ENCODE measurements around the gene SLC1A2.

SLC1A2 gene

GRCh38 chr11:35246745-35247144, 172.6 kb downstream of the SLC1A2 start:
- Histone ChIP-seq H3K36me3 (ENCODE audit: insufficient read depth, low read length) (no peaks in the 10 kb centered on the region), H4K20me1 (ENCODE audit: insufficient read depth, low read length, poor library complexity, severe bottlenecking) (no peaks in the 10 kb centered on the region), H3K4me2 (ENCODE audit: low read depth, low read length, poor library complexity, severe bottlenecking) (no peak overlapping the region), H3K27me3 (ENCODE audit: insufficient read depth, low read length, poor library complexity, severe bottlenecking) (no peaks in the 10 kb centered on the region), H3K9me2 (replicated peaks; ENCODE audit: low read depth, low read length) (no peaks in the 10 kb centered on the region), H3F3A (ENCODE audit: low read depth) (peaks cover 3% of the 10 kb centered on the region; the same call in 1 of the 2 replicates), H3K79me2 (ENCODE audit: insufficient read depth, low read length) (no peaks in the 10 kb centered on the region), H3K4me3 (ENCODE audit: low read length, poor library complexity, severe bottlenecking) (no peak overlapping the region), H3K9me3 (ENCODE audit: insufficient read depth, low read depth, low read length) (no peaks in the 10 kb centered on the region), H3K4me1 (ENCODE audit: insufficient read depth, low read length, poor library complexity, severe bottlenecking) (peaks cover 12% of the 10 kb centered on the region), H3K9ac (ENCODE audit: low read depth, low read length, poor library complexity, severe bottlenecking) (no peak overlapping the region), H2AFZ (ENCODE audit: low read length) (no peak overlapping the region)
- TF ChIP-seq EZH2phosphoT487 (IDR thresholded peaks at IDR 0.05; ENCODE audit: borderline replicate concordance) = no peak
- no peak for TF ChIP-seq CTCF (conservative IDR thresholded peaks at IDR 0.05; ENCODE audit: low read length)

- Histone ChIP-seq H3K27me3 (ENCODE audit: insufficient read depth, low read length, poor library complexity, severe bottlenecking) (no peaks in the 10 kb centered on the region), H2AFZ (ENCODE audit: low read length) (no peak overlapping the region), H3K36me3 (ENCODE audit: insufficient read depth, low read length) (no peaks in the 10 kb centered on the region), H3K79me2 (ENCODE audit: insufficient read depth, low read length) (no peaks in the 10 kb centered on the region), H3F3A (ENCODE audit: low read depth) (peaks cover 3% of the 10 kb centered on the region; the same call in 1 of the 2 replicates), H3K9me3 (ENCODE audit: insufficient read depth, low read depth, low read length) (no peaks in the 10 kb centered on the region), H3K9ac (ENCODE audit: low read depth, low read length, poor library complexity, severe bottlenecking) (no peak overlapping the region), H3K4me3 (ENCODE audit: low read length, poor library complexity, severe bottlenecking) (no peak overlapping the region), H3K9me2 (replicated peaks; ENCODE audit: low read depth, low read length) (no peaks in the 10 kb centered on the region), H4K20me1 (ENCODE audit: insufficient read depth, low read length, poor library complexity, severe bottlenecking) (no peaks in the 10 kb centered on the region), H3K4me1 (ENCODE audit: insufficient read depth, low read length, poor library complexity, severe bottlenecking) (peaks cover 12% of the 10 kb centered on the region), H3K4me2 (ENCODE audit: low read depth, low read length, poor library complexity, severe bottlenecking) (no peak overlapping the region)
- TF ChIP-seq CTCF (conservative IDR thresholded peaks at IDR 0.05; ENCODE audit: low read length) (no peak), EZH2phosphoT487 (IDR thresholded peaks at IDR 0.05; ENCODE audit: borderline replicate concordance) (no peak)
Measured at GRCh38 chr11:35245786-35246185, 173.6 kb downstream of the SLC1A2 start.

- no peaks in the 10 kb centered on the region for H3K9me3 ChIP-seq (ENCODE audit: insufficient read depth, low read depth, low read length)
- peaks cover 12% of the 10 kb centered on the region for H3K4me1 ChIP-seq (ENCODE audit: insufficient read depth, low read length, poor library complexity, severe bottlenecking)
- H2AFZ ChIP-seq (ENCODE audit: low read length) = no peak overlapping the region
- no peaks in the 10 kb centered on the region for H3K9me2 ChIP-seq (replicated peaks; ENCODE audit: low read depth, low read length)
- no peak for TF ChIP-seq EZH2phosphoT487 (IDR thresholded peaks at IDR 0.05; ENCODE audit: borderline replicate concordance)
- TF ChIP-seq CTCF (conservative IDR thresholded peaks at IDR 0.05; ENCODE audit: low read length) = no peak
- no peaks in the 10 kb centered on the region for H4K20me1 ChIP-seq (ENCODE audit: insufficient read depth, low read length, poor library complexity, severe bottlenecking)
- H3K4me3 ChIP-seq (ENCODE audit: low read length, poor library complexity, severe bottlenecking) = no peak overlapping the region
- H3K27me3 ChIP-seq (ENCODE audit: insufficient read depth, low read length, poor library complexity, severe bottlenecking) = no peaks in the 10 kb centered on the region
- no peaks in the 10 kb centered on the region for H3K79me2 ChIP-seq (ENCODE audit: insufficient read depth, low read length)
- H3F3A ChIP-seq (ENCODE audit: low read depth) = peaks cover 3% of the 10 kb centered on the region; the same call in 1 of the 2 replicates
- H3K9ac ChIP-seq (ENCODE audit: low read depth, low read length, poor library complexity, severe bottlenecking) = no peak overlapping the region
- H3K36me3 ChIP-seq (ENCODE audit: insufficient read depth, low read length) = no peaks in the 10 kb centered on the region
- H3K4me2 ChIP-seq (ENCODE audit: low read depth, low read length, poor library complexity, severe bottlenecking) = no peak overlapping the region
Measured at GRCh38 chr11:35245056-35245455, 174.3 kb downstream of the SLC1A2 start.

Data from Loucy (cell line).